ENCODE results near the gene ASIC3. TPM values are rescaled to one million over a fixed set of nuclear protein-coding genes. Genes with fewer than 3 reads are reported as not detected.
"Not testable (repeated sequence)": the region's sequence is repeated elsewhere in the genome, so short reads cannot be mapped to it uniquely, and the experiment has no call there.

ASIC3 gene
- total RNA-seq, 1 experiment from 2014 or later = not detected

DNA sequence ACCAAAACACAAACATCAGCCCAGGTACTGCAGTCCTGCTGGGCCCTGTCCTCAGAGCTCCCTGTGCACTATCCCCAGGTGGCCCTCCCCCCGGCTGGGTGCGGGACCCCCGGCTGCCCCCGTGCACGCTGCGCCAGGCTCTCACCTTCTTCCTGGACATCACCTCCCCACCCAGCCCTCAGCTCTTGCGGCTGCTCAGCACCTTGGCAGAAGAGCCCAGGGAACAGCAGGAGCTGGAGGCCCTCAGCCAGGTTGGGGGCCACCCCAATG lies 38.4 kb upstream of the ASIC3 start:
- Histone ChIP-seq H3K27me3 (replicated peaks) (peaks cover 31% of the 10 kb centered on the region), H3K4me3 (no peak overlapping the region)
- DNase-seq (ENCODE audit: low read depth in 1 of 2, low spot score in 2 of 2) = no peak

DNA sequence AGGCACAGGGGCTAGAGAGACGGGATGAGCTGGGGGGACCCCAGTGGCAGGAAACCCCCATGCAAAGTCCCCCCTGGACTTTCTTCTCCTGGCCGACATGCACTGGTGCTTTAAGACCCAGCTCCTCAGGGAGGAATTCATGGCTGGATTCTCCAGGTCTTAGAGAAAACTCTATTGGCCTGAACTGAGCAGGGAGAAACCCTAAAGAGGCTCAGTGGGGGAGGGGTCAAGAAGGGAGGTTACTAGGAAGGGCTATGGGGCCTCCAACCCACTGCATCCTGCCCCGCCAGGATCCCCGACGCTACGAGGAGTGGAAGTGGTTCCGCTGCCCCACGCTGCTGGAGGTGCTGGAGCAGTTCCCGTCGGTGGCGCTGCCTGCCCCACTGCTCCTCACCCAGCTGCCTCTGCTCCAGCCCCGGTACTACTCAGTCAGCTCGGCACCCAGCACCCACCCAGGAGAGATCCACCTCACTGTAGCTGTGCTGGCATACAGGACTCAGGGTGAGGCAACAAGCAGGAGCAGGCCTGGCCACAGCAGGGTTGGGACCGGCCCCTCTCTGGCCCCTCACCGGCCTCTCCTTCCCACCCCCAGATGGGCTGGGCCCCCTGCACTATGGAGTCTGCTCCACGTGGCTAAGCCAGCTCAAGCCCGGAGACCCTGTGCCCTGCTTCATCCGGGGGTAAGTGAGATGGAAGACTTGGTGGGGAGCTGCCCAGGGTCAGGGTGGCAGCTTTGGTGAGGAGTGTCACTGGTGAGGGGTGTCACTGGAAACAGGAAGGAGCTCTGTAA lies 37.8 kb upstream of the ASIC3 start:
- no peak for DNase-seq (ENCODE audit: low read depth in 1 of 2, low spot score in 2 of 2)
- H3K9me3 ChIP-seq (replicated peaks) = peaks cover 5% of the 10 kb centered on the region; the same call in 1 of the 2 replicates
- peaks cover 24% of the 10 kb centered on the region for H3K4me1 ChIP-seq (replicated peaks)
- no peaks in the 10 kb centered on the region for H3K36me3 ChIP-seq
- H3K27ac ChIP-seq = no peak overlapping the region
- no peak overlapping the region for H3K4me3 ChIP-seq
- H3K27me3 ChIP-seq (replicated peaks) = peaks cover 30% of the 10 kb centered on the region

More for the DNA sequence above, 38.4 kb upstream of the ASIC3 start:
- peaks cover 24% of the 10 kb centered on the region for H3K4me1 ChIP-seq (replicated peaks)
- no peaks in the 10 kb centered on the region for H3K36me3 ChIP-seq
- H3K9me3 ChIP-seq (replicated peaks) = peaks cover 5% of the 10 kb centered on the region; the same call in 1 of the 2 replicates
- H3K27ac ChIP-seq = no peak overlapping the region

DNA sequence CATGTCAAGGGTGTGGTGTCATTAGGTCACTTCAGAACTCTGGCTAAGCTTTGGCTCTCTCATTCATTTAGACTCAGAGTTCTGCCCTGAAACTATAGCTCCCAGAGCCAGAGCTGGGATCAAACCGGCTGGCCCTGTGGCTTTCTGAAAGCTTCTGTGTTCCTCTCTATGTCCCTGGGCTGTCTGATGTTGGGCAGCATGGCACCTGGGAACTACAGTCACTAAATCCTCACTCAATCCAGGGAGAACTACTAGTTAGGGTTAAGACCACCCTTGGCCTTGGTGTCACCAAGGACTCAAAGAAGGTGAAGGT lies 37.3 kb upstream of the ASIC3 start:
- H3K4me1 ChIP-seq (replicated peaks) = peaks cover 24% of the 10 kb centered on the region
- H3K9me3 ChIP-seq (replicated peaks) = peaks cover 5% of the 10 kb centered on the region; the same call in 1 of the 2 replicates
- peaks cover 27% of the 10 kb centered on the region for H3K27me3 ChIP-seq (replicated peaks)
- no peaks in the 10 kb centered on the region for H3K36me3 ChIP-seq
- no peak overlapping the region for H3K4me3 ChIP-seq
- DNase-seq (ENCODE audit: low read depth in 1 of 2, low spot score in 2 of 2) = no peak
- no peak overlapping the region for H3K27ac ChIP-seq

DNA sequence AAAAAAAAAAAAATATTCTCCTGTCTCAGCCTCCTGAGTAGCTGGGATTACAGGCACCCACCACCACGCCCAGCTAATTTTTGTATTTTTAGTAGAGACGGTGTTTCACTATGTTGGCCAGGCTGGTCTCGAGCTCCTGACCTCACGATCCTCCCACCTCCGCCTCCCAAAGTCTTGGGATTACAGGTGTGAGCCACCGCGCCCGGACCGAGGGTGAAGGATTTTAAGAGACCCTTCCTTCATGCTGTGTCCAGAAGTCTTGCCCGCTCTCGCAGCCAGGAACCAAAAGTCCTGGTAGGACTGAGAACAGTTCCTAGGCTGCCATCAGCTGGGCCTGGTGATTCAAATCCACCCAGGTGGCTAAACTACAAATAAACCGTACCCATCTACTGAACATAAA lies 36.7 kb upstream of the ASIC3 start:
- not testable (repeated sequence) for DNase-seq (ENCODE audit: low read depth in 1 of 2, low spot score in 2 of 2)

DNA sequence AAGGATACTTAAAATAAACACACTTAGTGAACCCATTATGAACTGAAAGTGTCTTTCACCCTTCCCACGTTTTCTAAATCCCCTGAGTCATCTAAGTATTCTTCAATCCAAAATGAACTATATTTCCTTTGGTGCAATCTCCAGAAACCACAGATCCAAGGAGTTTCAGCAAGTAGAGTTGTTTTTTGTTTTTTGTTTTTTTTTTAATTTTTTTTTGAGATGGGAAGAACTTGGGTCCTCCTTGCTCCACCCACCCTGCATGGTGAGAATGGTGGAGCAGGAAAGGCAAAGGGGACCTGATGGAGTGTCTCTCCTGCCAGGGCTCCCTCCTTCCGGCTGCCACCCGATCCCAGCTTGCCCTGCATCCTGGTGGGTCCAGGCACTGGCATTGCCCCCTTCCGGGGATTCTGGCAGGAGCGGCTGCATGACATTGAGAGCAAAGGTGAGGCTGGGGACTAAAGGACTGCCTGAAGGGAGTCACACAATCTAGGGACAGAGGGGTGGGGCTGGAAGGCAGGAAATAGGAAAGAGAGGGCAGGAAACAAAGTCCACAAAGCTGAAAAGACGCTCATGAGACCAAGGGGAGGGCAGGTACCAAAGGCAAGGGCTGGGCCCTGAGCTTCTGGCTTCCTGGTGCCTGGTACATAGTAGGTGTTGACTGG lies 36.2 kb upstream of the ASIC3 start:
- peaks cover 24% of the 10 kb centered on the region for H3K4me1 ChIP-seq (replicated peaks)
- H3K9me3 ChIP-seq (replicated peaks) = peaks cover 5% of the 10 kb centered on the region; the same call in 1 of the 2 replicates
- DNase-seq (ENCODE audit: low read depth in 1 of 2, low spot score in 2 of 2) = peak in 1 of 2 experiments; percentile 22

More for the DNA sequence above, 36.7 kb upstream of the ASIC3 start:
- Histone ChIP-seq H3K4me1 (replicated peaks) (peaks cover 24% of the 10 kb centered on the region), H3K27me3 (replicated peaks) (peaks cover 27% of the 10 kb centered on the region)
- H3K9me3 ChIP-seq (replicated peaks); H3K36me3 ChIP-seq; H3K4me3 ChIP-seq; H3K27ac ChIP-seq: not testable (repeated sequence)

DNA sequence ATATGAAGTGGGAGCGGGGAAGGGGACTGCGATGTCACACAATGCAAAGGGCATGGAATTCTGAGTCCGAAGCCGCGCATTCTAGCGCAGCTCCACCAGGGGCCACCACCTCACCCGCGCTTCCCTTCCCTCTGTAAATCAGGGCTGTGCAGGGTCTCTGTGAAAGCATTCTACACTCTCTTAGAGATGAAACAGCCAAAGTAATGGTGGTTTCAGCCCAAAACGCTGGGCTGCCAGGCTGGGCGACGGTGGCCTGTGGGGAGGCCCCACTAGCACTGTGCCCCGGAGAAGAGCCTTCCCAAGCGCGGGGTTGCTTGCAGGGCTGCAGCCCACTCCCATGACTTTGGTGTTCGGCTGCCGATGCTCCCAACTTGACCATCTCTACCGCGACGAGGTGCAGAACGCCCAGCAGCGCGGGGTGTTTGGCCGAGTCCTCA lies 35.4 kb upstream of the ASIC3 start:
- Histone ChIP-seq H3K27me3 (replicated peaks) (peaks cover 30% of the 10 kb centered on the region), H3K36me3 (no peaks in the 10 kb centered on the region), H3K9me3 (replicated peaks) (peaks cover 5% of the 10 kb centered on the region; the same call in 1 of the 2 replicates), H3K4me1 (replicated peaks) (peaks cover 24% of the 10 kb centered on the region), H3K27ac (no peak overlapping the region), H3K4me3 (no peak overlapping the region)
- peak in 1 of 2 experiments; percentile 40 for DNase-seq (ENCODE audit: low read depth in 1 of 2, low spot score in 2 of 2)

More for the DNA sequence above, 36.2 kb upstream of the ASIC3 start:
- peaks cover 30% of the 10 kb centered on the region for H3K27me3 ChIP-seq (replicated peaks)
- H3K27ac ChIP-seq = no peak overlapping the region
- H3K4me3 ChIP-seq = no peak overlapping the region
- no peaks in the 10 kb centered on the region for H3K36me3 ChIP-seq

DNA sequence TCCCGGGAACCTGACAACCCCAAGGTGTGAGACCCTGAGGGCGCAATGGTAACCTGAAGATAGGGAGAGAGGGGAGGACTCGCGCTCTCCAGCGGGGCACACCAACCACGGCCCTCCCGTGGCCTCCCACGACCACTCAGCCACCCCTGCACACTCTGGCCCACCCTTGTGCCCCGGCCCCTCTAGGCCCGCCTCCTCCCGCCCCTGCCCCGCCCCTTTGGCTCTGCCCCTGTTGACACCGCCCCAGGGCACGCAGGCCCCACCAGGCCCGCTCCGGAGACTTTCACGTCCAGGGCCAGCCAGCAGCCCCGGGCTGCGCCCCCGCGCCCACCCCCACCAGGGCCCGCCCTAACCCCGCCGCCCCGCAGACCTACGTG lies 35.0 kb upstream of the ASIC3 start:
- H3K36me3 ChIP-seq = no peaks in the 10 kb centered on the region
- no peak overlapping the region for H3K4me3 ChIP-seq

DNA sequence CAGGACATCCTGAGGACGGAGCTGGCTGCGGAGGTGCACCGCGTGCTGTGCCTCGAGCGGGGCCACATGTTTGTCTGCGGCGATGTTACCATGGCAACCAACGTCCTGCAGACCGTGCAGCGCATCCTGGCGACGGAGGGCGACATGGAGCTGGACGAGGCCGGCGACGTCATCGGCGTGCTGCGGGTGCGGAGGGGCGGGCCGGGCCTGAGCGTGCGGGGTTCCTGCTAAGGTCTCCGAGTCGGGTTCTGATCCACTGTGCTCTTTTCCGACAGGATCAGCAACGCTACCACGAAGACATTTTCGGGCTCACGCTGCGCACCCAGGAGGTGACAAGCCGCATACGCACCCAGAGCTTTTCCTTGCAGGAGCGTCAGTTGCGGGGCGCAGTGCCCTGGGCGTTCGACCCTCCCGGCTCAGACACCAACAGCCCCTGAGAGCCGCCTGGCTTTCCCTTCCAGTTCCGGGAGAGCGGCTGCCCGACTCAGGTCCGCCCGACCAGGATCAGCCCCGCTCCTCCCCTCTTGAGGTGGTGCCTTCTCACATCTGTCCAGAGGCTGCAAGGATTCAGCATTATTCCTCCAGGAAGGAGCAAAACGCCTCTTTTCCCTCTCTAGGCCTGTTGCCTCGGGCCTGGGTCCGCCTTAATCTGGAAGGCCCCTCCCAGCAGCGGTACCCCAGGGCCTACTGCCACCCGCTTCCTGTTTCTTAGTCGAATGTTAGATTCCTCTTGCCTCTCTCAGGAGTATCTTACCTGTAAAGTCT lies 34.4 kb upstream of the ASIC3 start:
- Histone ChIP-seq H3K36me3 (no peaks in the 10 kb centered on the region), H3K4me3 (peak overlapping the region; percentile 15; the same call in 1 of the 2 replicates), H3K27ac (no peak overlapping the region), H3K9me3 (replicated peaks) (peaks cover 6% of the 10 kb centered on the region), H3K4me1 (replicated peaks) (peaks cover 34% of the 10 kb centered on the region), H3K27me3 (replicated peaks) (peaks cover 39% of the 10 kb centered on the region)
- peak; percentile 22 to 83 for DNase-seq (ENCODE audit: low read depth in 1 of 2, low spot score in 2 of 2)

More for the DNA sequence above, 35.0 kb upstream of the ASIC3 start:
- DNase-seq (ENCODE audit: low read depth in 1 of 2, low spot score in 2 of 2) = no peak
- no peak overlapping the region for H3K27ac ChIP-seq
- peaks cover 5% of the 10 kb centered on the region for H3K9me3 ChIP-seq (replicated peaks)
- peaks cover 28% of the 10 kb centered on the region for H3K4me1 ChIP-seq (replicated peaks)
- H3K27me3 ChIP-seq (replicated peaks) = peaks cover 33% of the 10 kb centered on the region

DNA sequence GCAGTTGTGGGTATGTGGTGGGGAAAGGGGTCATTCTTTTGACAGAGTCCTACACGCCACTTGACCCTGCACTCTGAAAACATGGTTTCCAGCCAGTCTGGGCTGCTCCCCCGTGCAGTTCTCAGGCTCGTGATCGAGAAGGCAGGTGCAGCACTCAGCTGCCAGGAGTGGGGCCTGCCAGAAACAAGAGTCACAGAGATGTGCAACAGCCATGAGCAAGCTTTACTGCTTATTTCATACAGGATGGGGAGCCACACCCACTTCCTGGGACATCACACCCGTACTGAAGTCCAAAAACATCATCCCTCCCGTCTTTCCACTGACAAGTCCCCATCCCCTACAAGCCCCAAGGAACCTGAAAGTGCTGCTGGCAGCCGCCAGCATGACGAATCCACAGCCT lies 33.4 kb upstream of the ASIC3 start:
- H3K9me3 ChIP-seq (replicated peaks) = peaks cover 7% of the 10 kb centered on the region; the same call in 1 of the 2 replicates
- DNase-seq (ENCODE audit: low read depth in 1 of 2, low spot score in 2 of 2) = no peak
- H3K27me3 ChIP-seq (replicated peaks) = peaks cover 49% of the 10 kb centered on the region
- H3K4me1 ChIP-seq (replicated peaks) = peaks cover 35% of the 10 kb centered on the region
- H3K27ac ChIP-seq = no peak overlapping the region
- no peak overlapping the region for H3K4me3 ChIP-seq
- no peaks in the 10 kb centered on the region for H3K36me3 ChIP-seq

DNA sequence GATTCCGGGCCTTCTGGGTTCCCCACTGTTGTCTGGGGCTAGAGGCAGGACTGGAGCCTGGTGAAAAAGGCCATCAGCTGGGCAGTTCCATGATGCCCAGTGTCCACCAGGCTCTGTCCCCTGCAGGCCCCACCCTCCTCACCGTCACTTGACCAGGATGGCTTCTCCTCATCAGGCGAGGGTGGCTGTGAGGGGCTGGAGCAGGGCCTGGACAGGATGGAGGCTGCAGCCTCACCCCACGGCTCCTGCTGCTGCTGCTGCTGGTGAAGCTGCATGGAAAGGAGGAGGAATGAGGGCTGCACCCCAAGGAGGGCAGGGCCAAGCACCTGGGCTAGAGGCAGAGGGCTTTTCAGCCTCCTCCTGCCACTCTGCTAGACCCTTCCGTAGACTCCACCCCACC lies 32.4 kb upstream of the ASIC3 start:
- peaks cover 7% of the 10 kb centered on the region; the same call in 1 of the 2 replicates for H3K9me3 ChIP-seq (replicated peaks)
- no peak overlapping the region for H3K27ac ChIP-seq
- DNase-seq (ENCODE audit: low read depth in 1 of 2, low spot score in 2 of 2) = no peak
- H3K4me3 ChIP-seq = no peak overlapping the region
- H3K27me3 ChIP-seq (replicated peaks) = peaks cover 55% of the 10 kb centered on the region
- no peaks in the 10 kb centered on the region for H3K36me3 ChIP-seq
- H3K4me1 ChIP-seq (replicated peaks) = peaks cover 35% of the 10 kb centered on the region

DNA sequence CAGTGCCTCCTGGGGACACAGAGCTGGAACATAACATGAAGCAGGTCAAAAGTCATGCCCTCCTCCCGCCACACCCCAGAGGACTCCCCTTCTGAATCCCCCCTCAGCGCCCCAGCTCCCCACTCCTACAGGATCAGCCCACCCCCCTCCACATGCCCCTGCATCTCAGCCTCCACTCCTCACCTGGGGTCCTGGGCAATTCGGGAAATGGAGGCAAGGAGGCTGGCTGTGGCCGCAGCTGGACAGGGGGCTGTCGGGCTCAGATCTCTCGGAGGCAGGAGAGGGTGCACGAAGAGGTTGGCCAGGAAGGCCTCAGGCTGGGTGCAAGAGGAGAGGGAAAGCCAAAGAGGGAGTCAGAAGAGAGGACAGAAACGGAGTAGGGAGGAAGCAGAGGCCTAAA lies 31.8 kb upstream of the ASIC3 start:
- Histone ChIP-seq H3K4me3 (no peak overlapping the region), H3K9me3 (replicated peaks) (peaks cover 7% of the 10 kb centered on the region; the same call in 1 of the 2 replicates), H3K27me3 (replicated peaks) (peaks cover 58% of the 10 kb centered on the region), H3K36me3 (no peaks in the 10 kb centered on the region), H3K4me1 (replicated peaks) (peaks cover 35% of the 10 kb centered on the region), H3K27ac (no peak overlapping the region)
- no peak for DNase-seq (ENCODE audit: low read depth in 1 of 2, low spot score in 2 of 2)

DNA sequence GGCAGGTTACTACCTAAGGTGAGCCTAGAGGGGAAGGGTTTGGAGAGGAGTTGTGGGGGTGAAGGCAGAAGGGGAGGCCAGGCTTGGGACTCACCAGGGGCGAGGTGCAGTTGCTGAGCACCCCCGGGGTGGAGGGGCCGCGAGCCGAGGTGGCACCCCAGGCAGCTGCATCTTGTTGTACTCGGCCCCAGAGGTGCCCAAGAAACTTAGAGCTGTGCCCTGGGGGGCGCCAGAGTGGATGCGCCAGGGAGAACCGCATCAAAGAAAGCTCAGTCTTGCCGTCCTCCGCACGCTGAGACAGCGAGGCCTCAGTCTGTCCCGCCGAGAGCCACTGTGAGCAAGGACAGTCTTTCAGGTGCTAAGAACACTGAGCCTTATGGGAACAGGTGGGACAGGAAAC lies 31.4 kb upstream of the ASIC3 start:
- Histone ChIP-seq H3K36me3 (no peaks in the 10 kb centered on the region), H3K9me3 (replicated peaks) (peaks cover 7% of the 10 kb centered on the region; the same call in 1 of the 2 replicates), H3K27ac (no peak overlapping the region), H3K4me1 (replicated peaks) (peaks cover 32% of the 10 kb centered on the region), H3K27me3 (replicated peaks) (peaks cover 58% of the 10 kb centered on the region), H3K4me3 (no peak overlapping the region)
- no peak for DNase-seq (ENCODE audit: low read depth in 1 of 2, low spot score in 2 of 2)

DNA sequence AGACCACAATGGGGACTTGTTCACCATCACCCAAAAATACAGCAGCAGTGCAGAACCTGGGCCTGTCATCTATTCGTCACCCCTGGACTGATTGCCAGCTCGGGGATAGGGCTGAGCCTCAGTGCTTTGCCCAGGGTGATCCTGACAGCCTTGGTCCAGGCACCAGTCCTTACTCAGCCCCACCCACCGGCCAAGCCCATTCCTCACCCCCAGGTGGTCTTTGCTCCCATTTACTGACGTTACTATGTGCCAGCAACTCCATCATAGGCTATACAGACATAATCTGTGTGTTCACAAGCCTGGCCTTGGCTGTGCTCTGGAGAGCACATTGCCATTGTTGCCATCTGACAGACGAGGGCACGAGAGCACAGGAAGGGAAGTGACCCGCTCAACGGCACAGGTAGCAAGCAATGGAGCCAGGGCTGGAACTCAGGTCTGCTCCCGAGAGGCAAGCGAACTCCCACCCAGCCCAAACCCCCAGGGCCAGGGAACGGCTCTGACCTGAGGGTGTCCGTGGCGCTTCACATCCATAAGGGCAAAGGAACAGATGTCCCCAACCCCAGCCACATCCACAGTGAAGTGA lies 30.9 kb upstream of the ASIC3 start:
- peaks cover 55% of the 10 kb centered on the region for H3K27me3 ChIP-seq (replicated peaks)
- H3K27ac ChIP-seq = no peak overlapping the region

More for the DNA sequence above, 30.9 kb upstream of the ASIC3 start:
- no peak for DNase-seq (ENCODE audit: low read depth in 1 of 2, low spot score in 2 of 2)
- H3K36me3 ChIP-seq = no peaks in the 10 kb centered on the region
- peaks cover 27% of the 10 kb centered on the region for H3K4me1 ChIP-seq (replicated peaks)
- peaks cover 7% of the 10 kb centered on the region; the same call in 1 of the 2 replicates for H3K9me3 ChIP-seq (replicated peaks)
- no peak overlapping the region for H3K4me3 ChIP-seq

Data from SJSA1 (cell line).